Mesothelial cell of epicardium (in vitro differentiated cells): ENCODE data around the gene VIM. TPM values are rescaled to one million over a fixed set of nuclear protein-coding genes. Genes with fewer than 3 reads are reported as not detected.

Source experiments
- DNase-seq, 2 experiments: peaks; one replicate each; pipeline ENCODE4 v3.0.0; 2021; ENCODE audit warnings: low spot score in 2 of 2; ENCODE audit not compliant: unreplicated experiment in 2 of 2
- H3K27ac Mint-ChIP-seq: 2 replicates; pipeline ENCODE4 v1.8.0; 2021; ENCODE audit warnings: mixed read lengths
- H3K27me3 Mint-ChIP-seq: 2 replicates; pipeline ENCODE4 v1.8.0; 2021; ENCODE audit warnings: low read depth, mixed read lengths
- H3K36me3 Mint-ChIP-seq: 2 replicates; pipeline ENCODE4 v1.8.0; 2021; ENCODE audit warnings: mixed read lengths
- H3K4me1 Mint-ChIP-seq: 2 replicates; pipeline ENCODE4 v1.8.0; 2021; ENCODE audit warnings: mixed read lengths
- H3K4me3 Mint-ChIP-seq: 2 replicates; pipeline ENCODE4 v1.8.0; 2021; ENCODE audit warnings: mild to moderate bottlenecking, moderate library complexity, mixed read lengths
- H3K9me3 Mint-ChIP-seq: 2 replicates; pipeline ENCODE4 v1.8.0; 2021; ENCODE audit warnings: mixed read lengths
- total RNA-seq: library from RNA; stranded (reverse); gene quantifications from 3 replicates; pipeline ENCODE4 v1.2.1, GENCODE V29; 2021
- TF ChIP-seq, protein P1 (sequence below): fragments of 200-600 bp; sonication (generic); IDR thresholded peaks from one replicate; pipeline ENCODE4 v1.5.0; 2021; ENCODE audit warnings: antibody characterized with exemption; ENCODE audit not compliant: unreplicated experiment

Gene VIM
- total RNA-seq, 1 donor from 2014 or later, result 1,481 TPM

- DNase-seq, result no peak
- TF ChIP-seq, protein P1, sequence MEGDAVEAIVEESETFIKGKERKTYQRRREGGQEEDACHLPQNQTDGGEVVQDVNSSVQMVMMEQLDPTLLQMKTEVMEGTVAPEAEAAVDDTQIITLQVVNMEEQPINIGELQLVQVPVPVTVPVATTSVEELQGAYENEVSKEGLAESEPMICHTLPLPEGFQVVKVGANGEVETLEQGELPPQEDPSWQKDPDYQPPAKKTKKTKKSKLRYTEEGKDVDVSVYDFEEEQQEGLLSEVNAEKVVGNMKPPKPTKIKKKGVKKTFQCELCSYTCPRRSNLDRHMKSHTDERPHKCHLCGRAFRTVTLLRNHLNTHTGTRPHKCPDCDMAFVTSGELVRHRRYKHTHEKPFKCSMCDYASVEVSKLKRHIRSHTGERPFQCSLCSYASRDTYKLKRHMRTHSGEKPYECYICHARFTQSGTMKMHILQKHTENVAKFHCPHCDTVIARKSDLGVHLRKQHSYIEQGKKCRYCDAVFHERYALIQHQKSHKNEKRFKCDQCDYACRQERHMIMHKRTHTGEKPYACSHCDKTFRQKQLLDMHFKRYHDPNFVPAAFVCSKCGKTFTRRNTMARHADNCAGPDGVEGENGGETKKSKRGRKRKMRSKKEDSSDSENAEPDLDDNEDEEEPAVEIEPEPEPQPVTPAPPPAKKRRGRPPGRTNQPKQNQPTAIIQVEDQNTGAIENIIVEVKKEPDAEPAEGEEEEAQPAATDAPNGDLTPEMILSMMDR, result no peak
- Mint-ChIP-seq H3K27me3 (no peaks in the 10 kb centered on the region), H3K27ac (no peak overlapping the region), H3K9me3 (peaks cover 11% of the 10 kb centered on the region), H3K36me3 (no peaks in the 10 kb centered on the region), H3K4me1 (peaks cover 21% of the 10 kb centered on the region), H3K4me3 (no peak overlapping the region)
Measured at GRCh38 chr10:17219024-17219423, 9.0 kb upstream of the VIM start.

- H3K4me3 Mint-ChIP-seq, result no peak overlapping the region
- H3K36me3 Mint-ChIP-seq, result no peaks in the 10 kb centered on the region
- H3K27ac Mint-ChIP-seq, result peak overlapping the region; percentile 30
- TF ChIP-seq, protein P1, result no peak
- H3K27me3 Mint-ChIP-seq, result peaks cover 2% of the 10 kb centered on the region
- peaks cover 11% of the 10 kb centered on the region for H3K9me3 Mint-ChIP-seq
- H3K4me1 Mint-ChIP-seq, result peaks cover 14% of the 10 kb centered on the region
- DNase-seq, result no peak
Measured at GRCh38 chr10:17220652-17221100, 7.4 kb upstream of the VIM start.

GRCh38 chr10:17222329-17222728 is 5.7 kb upstream of the VIM start:
- Mint-ChIP-seq H3K27ac (no peak overlapping the region), H3K9me3 (peaks cover 11% of the 10 kb centered on the region), H3K27me3 (peaks cover 12% of the 10 kb centered on the region), H3K4me1 (peaks cover 14% of the 10 kb centered on the region), H3K36me3 (no peaks in the 10 kb centered on the region), H3K4me3 (no peak overlapping the region)
- TF ChIP-seq, protein P1, result no peak
- no peak for DNase-seq

DNA sequence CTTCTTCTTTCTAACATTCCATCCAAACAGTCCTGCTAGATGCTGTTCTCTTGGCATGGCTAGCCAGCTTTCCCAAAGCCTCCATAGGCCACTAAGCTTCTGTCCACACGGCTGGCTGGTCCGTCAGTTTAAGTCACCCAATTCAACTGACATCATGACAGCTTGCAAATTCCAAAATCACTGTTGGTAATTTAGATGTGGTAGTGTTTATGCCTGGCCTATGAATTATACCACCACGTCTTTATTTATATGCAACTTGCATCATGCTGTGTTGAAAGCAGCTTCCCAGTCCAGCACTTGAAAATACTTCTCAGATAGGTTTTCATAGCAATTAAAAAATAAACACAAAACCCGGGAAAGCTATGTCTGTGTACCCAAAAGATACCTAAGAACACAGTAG is 2.2 kb upstream of the VIM start:
- H3K27me3 Mint-ChIP-seq, result peaks cover 35% of the 10 kb centered on the region
- peaks cover 11% of the 10 kb centered on the region for H3K9me3 Mint-ChIP-seq
- no peak overlapping the region for H3K4me3 Mint-ChIP-seq
- H3K4me1 Mint-ChIP-seq, result peaks cover 27% of the 10 kb centered on the region
- TF ChIP-seq, protein P1, result no peak
- DNase-seq, result no peak
- H3K27ac Mint-ChIP-seq, result no peak overlapping the region
- no peaks in the 10 kb centered on the region for H3K36me3 Mint-ChIP-seq

DNA sequence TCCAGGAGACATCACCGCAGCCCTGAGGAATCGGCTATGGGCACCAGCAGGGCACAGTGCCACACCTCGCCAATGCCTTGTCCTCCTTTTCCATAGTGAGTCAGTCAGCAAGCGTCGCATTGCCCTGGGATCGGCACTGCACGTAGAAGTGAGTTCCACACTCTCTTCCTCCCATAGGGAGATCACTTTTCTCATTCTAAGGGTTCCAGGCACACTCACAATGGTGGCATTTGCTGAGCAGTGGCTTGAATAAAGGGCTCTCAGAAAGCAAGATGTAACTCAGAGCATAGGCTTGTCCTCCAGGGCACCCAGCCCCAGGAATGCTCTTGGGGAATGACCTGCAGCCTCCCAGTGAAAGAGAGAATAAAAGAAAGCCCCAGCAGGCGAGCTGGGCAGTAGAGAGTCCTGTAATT is 1.1 kb upstream of the VIM start:
- Mint-ChIP-seq H3K36me3 (no peaks in the 10 kb centered on the region), H3K27ac (no peak overlapping the region), H3K9me3 (peaks cover 11% of the 10 kb centered on the region), H3K4me1 (peaks cover 32% of the 10 kb centered on the region), H3K27me3 (peaks cover 35% of the 10 kb centered on the region), H3K4me3 (peak overlapping the region; percentile 12)
- DNase-seq, result no peak
- TF ChIP-seq, protein P1, result no peak
